Measurements from ENCODE around the gene BTBD18. TPM values are rescaled to one million over a fixed set of nuclear protein-coding genes. Genes with fewer than 3 reads are reported as not detected.

BTBD18 gene
- total and polyA plus RNA-seq, 2 of the 13 experiments (the other 11 are each of a cell fraction or from before 2014, with no cell fraction given), result not detected

DNA sequence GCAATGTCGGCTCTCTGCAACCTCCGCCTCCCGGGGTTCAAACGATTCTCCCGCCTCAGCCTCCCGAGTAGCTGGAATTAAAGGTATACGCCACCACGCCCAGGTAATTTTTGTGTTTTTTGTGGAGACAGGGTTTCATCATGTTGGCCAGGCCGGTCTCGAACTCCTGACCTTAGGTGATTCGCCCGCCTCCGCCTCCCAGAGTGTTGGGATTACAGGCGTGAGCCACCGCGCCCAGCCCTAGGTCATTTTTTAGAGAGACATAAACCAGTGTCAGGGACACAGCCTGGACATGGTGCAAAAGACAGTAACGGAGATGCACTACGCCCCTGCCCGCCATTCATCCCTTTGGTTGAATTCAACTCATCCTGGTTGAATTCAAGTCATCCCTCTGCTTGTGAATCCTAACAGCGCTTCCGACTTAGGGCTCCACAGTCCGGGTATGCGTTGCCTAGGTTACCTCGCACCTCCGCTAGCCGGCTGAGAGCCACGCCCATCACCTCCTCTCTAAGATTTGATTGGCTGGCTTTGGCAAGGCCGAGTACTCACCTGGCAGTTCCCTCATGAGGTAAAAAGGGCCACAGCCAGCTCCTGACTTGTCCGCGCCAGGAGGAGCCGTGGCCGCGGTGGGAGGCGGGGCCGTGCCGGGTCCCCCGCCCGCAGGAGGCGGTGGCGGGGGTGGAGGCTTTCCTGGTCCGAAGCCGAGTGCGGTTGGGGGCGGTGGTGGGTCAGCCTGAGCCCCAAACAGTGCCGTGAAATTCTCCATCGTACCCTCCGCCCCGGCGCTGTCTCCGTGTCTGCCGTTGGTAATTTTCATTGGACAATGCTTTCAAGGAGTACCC is 40.0 kb downstream of the BTBD18 start, which contains the start of gene MED19 (continued):
- TF ChIP-seq ZBTB44 (CRISPR knock-in tag; IDR thresholded peaks at IDR 0.05) (0 out of 2 replicates have a peak, but pooled peaks have one; percentile 58), GTF3A (CRISPR knock-in tag; conservative IDR thresholded peaks at IDR 0.05) (no peak), GATA4 (IDR thresholded peaks at IDR 0.05; ENCODE audit: borderline replicate concordance, low read depth) (no peak), PHF5A (CRISPR knock-in tag; IDR thresholded peaks at IDR 0.05; ENCODE audit: low read depth, unreplicated experiment) (no peak), KDM5B (CRISPR knock-in tag; IDR thresholded peaks at IDR 0.05; ENCODE audit: borderline replicate concordance) (peak; percentile 34; the same call in 1 of the 2 replicates), ZBTB21 (CRISPR knock-in tag; IDR thresholded peaks at IDR 0.05) (no peak), SRY (CRISPR knock-in tag; IDR thresholded peaks at IDR 0.05) (peak; percentile 10; the same call in 1 of the 2 replicates), ZNF253 (CRISPR knock-in tag; IDR thresholded peaks at IDR 0.05; ENCODE audit: borderline replicate concordance) (no peak), SRSF1 (optimal IDR thresholded peaks at IDR 0.05; ENCODE audit: low read depth, low read length) (peak; percentile 17), SAFB2 (CRISPR knock-in tag; IDR thresholded peaks at IDR 0.05; ENCODE audit: borderline replicate concordance, low read depth) (no peak; the same call in 1 of the 2 replicates), ZNF30 (CRISPR knock-in tag; IDR thresholded peaks at IDR 0.05) (no peak), PHF20 (CRISPR knock-in tag; IDR thresholded peaks at IDR 0.05) (no peak), ZNF768 (CRISPR knock-in tag; IDR thresholded peaks at IDR 0.05) (peak; percentile 37; the same call in 1 of the 2 replicates), SALL2 (CRISPR knock-in tag; IDR thresholded peaks at IDR 0.05) (no peak), ZNF609 (CRISPR knock-in tag; IDR thresholded peaks at IDR 0.05; ENCODE audit: borderline replicate concordance) (no peak), ZFP62 (CRISPR knock-in tag; IDR thresholded peaks at IDR 0.05) (no peak), NFRKB (IDR thresholded peaks at IDR 0.05) (no peak)
- TF ChIP-seq, protein P1, sequence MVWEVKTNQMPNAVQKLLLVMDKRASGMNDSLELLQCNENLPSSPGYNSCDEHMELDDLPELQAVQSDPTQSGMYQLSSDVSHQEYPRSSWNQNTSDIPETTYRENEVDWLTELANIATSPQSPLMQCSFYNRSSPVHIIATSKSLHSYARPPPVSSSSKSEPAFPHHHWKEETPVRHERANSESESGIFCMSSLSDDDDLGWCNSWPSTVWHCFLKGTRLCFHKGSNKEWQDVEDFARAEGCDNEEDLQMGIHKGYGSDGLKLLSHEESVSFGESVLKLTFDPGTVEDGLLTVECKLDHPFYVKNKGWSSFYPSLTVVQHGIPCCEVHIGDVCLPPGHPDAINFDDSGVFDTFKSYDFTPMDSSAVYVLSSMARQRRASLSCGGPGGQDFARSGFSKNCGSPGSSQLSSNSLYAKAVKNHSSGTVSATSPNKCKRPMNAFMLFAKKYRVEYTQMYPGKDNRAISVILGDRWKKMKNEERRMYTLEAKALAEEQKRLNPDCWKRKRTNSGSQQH (CRISPR knock-in tag; IDR thresholded peaks at IDR 0.05; ENCODE audit: low read depth), result peak; percentile 30; the same call in 1 of the 2 replicates
- TF ChIP-seq, protein P2, sequence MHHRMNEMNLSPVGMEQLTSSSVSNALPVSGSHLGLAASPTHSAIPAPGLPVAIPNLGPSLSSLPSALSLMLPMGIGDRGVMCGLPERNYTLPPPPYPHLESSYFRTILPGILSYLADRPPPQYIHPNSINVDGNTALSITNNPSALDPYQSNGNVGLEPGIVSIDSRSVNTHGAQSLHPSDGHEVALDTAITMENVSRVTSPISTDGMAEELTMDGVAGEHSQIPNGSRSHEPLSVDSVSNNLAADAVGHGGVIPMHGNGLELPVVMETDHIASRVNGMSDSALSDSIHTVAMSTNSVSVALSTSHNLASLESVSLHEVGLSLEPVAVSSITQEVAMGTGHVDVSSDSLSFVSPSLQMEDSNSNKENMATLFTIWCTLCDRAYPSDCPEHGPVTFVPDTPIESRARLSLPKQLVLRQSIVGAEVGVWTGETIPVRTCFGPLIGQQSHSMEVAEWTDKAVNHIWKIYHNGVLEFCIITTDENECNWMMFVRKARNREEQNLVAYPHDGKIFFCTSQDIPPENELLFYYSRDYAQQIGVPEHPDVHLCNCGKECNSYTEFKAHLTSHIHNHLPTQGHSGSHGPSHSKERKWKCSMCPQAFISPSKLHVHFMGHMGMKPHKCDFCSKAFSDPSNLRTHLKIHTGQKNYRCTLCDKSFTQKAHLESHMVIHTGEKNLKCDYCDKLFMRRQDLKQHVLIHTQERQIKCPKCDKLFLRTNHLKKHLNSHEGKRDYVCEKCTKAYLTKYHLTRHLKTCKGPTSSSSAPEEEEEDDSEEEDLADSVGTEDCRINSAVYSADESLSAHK (CRISPR knock-in tag; IDR thresholded peaks at IDR 0.05; ENCODE audit: borderline replicate concordance), result no peak

All from HepG2 (cell line).